GM12864 (cell line): ENCODE data around the gene FAM53A.
"Not testable (repeated sequence)": the region's sequence is repeated elsewhere in the genome, so short reads cannot be mapped to it uniquely, and the experiment has no call there.

Experiments used
- DNase-seq: peaks from one replicate; pipeline ENCODE4 v3.0.0-alpha.2; 2011; ENCODE audit warnings: low read depth
- H3K4me3 ChIP-seq: 2 replicates; pipeline ENCODE4 v1.5.1; 2011; ENCODE audit warnings: mild to moderate bottlenecking, low read depth, low read length, control low read depth
- TF ChIP-seq, protein P1 (sequence below): IDR thresholded peaks from 2 replicates; pipeline ENCODE4 v1.5.1; 2011; ENCODE audit warnings: low read depth, mild to moderate bottlenecking, moderate library complexity, low read length, control low read depth, inconsistent platforms; ENCODE audit errors: missing control alignments

The FAM53A gene

GRCh38 chr4:1678244-1678643 is 5.9 kb downstream of the FAM53A start:
- no peak for DNase-seq
- TF ChIP-seq, protein P1, sequence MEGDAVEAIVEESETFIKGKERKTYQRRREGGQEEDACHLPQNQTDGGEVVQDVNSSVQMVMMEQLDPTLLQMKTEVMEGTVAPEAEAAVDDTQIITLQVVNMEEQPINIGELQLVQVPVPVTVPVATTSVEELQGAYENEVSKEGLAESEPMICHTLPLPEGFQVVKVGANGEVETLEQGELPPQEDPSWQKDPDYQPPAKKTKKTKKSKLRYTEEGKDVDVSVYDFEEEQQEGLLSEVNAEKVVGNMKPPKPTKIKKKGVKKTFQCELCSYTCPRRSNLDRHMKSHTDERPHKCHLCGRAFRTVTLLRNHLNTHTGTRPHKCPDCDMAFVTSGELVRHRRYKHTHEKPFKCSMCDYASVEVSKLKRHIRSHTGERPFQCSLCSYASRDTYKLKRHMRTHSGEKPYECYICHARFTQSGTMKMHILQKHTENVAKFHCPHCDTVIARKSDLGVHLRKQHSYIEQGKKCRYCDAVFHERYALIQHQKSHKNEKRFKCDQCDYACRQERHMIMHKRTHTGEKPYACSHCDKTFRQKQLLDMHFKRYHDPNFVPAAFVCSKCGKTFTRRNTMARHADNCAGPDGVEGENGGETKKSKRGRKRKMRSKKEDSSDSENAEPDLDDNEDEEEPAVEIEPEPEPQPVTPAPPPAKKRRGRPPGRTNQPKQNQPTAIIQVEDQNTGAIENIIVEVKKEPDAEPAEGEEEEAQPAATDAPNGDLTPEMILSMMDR = no peak

GRCh38 chr4:1676605-1677525 is 7.2 kb downstream of the FAM53A start:
- DNase-seq = no peak
- H3K4me3 ChIP-seq = no peak overlapping the region
- TF ChIP-seq, protein P1 = no peak

More at GRCh38 chr4:1678244-1678643, 5.9 kb downstream of the FAM53A start:
- H3K4me3 ChIP-seq = no peak overlapping the region

DNA sequence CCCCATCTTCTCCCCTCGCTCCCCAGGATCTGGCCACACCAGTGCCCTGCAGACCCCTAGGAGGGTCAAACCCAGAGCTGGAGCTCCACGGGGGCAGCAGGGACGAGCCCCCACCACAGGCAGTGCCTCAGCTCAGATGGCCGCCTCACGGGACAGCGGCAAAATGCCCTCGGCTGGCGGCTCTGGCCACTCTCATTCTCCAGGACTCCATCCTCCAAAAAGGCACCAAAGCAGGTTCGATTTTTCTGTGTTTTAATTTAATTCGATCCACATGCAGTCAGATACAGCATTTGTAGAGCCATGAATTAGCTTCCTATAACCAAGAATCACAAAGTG is 8.3 kb downstream of the FAM53A start:
- no peak for DNase-seq
- TF ChIP-seq, protein P1 = no peak
- H3K4me3 ChIP-seq = no peak overlapping the region

- H3K4me3 ChIP-seq = no peak overlapping the region
- no peak for DNase-seq
- TF ChIP-seq, protein P1 = no peak
Measured at GRCh38 chr4:1675136-1675801, 8.8 kb downstream of the FAM53A start.

DNA sequence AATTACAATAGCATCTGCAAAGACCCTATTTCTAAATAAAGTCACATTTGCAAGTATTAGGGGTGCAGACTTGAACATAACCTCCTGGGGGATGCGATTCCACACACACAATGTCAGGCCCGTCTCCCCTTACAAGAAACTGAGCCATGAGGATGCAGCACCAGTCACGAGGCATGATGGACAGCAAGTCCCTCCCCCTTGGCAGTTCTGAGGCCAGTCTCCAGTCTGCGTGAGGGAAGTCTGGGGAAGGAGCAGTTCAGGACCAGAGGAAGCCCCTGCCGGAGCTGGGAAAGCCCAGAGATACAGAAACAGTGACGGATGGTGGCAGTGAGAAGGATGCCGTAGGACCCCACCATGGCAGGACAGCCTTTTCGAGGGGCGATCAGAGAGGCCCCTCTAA is 9.4 kb downstream of the FAM53A start:
- TF ChIP-seq, protein P1 = no peak
- no peak for DNase-seq
- no peak overlapping the region for H3K4me3 ChIP-seq

DNA sequence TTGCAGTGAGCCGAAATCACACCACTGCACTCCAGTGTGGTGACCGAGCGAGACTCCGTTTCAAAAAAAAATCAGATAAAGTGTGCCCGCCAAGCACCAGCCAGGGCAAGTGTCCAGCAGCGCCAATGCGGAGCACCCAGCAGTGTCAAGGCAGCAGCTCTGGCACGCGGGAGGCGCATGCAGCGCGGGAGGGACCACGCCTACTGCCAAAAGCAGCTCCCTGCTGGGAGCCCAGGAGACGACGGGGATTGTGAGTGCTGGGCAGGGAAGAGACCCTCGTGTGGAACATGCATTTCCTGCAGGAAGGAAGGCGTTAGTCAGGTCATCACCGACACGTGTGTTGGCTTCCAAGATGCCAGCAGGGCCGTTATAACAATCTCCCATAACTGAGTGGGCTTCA is 10.4 kb downstream of the FAM53A start:
- TF ChIP-seq, protein P1 = no peak
- H3K4me3 ChIP-seq = no peak overlapping the region
- no peak for DNase-seq

DNA sequence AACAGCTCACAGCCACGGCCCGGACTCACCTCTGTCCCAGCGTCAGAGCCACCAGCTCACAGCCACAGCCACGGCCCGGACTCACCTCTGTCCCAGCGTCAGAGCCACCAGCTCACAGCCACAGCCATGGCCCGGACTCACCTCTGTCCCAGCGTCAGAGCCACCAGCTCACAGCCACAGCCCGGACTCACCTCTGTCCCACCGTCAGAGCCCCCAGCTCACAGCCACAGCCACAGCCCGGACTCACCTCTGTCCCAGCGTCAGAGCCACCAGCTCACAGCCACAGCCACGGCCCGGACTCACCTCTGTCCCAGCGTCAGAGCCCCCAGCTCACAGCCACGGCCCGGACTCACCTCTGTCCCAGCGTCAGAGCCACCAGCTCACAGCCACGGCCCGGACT is 13.1 kb downstream of the FAM53A start:
- DNase-seq, H3K4me3 ChIP-seq: not testable (repeated sequence)
